HFF-Myc (cell line): Measurements from ENCODE around the gene GADL1.

Experiments
- DNase-seq: peaks from one replicate; pipeline ENCODE4 v3.0.0-alpha.2; 2011; ENCODE audit warnings: low read depth; ENCODE audit errors: extremely low read depth
- H3K4me3 ChIP-seq: replicated peaks from 2 replicates; pipeline ENCODE4 v1.5.1; 2011; ENCODE audit warnings: low read depth, mild to moderate bottlenecking, control low read depth, low read length
- TF ChIP-seq, protein P1 (sequence below): IDR thresholded peaks from 2 replicates; pipeline ENCODE4 v1.5.1; 2012; ENCODE audit warnings: mild to moderate bottlenecking, low read depth, low read length, control low read depth; ENCODE audit errors: missing control alignments

Gene GADL1

DNA sequence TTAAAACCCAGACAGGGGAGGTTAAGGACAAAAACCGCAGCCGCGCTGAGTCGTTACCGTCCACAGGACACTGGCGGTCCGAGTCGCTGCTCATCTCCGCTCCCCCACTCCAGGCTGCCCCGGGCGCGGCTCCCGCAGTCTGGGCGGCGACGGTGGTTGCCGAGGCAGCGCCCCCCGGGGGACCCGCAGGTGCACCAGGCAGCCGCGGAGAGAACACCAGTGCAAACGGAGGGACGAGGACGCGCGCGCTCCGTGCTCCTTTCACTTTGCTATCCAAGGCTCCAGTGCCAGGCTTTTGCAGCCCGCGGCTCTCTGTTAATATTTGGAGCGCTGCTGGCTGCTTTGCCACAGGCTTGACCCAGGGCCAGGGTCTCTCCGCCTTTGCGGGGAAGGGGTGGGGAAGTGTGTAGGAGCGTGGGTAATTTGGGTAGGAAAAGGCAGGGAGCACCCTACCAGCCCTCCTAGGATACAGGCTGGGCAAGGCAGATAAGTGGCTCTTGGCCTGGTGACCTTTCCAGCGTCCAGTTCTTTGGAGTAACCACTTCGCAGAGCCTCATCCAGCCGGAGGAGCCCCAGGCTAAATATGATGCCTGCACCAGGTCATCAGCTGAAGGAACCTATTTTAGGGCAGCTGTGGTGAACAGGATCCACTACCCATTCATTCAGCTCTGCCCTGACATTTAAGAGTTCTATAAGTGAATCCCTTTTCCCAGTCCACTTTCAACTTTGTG is at the start of gene GADL1:
Gene GADL1, minus strand, starts transcription at position 141 of the 731 bp plus-strand sequence. Its CDS starts 47 bp downstream, at position 94.
- peak within 1 kb of the TSS; percentile 44 for H3K4me3 ChIP-seq
- no peak for DNase-seq
- TF ChIP-seq, protein P1, sequence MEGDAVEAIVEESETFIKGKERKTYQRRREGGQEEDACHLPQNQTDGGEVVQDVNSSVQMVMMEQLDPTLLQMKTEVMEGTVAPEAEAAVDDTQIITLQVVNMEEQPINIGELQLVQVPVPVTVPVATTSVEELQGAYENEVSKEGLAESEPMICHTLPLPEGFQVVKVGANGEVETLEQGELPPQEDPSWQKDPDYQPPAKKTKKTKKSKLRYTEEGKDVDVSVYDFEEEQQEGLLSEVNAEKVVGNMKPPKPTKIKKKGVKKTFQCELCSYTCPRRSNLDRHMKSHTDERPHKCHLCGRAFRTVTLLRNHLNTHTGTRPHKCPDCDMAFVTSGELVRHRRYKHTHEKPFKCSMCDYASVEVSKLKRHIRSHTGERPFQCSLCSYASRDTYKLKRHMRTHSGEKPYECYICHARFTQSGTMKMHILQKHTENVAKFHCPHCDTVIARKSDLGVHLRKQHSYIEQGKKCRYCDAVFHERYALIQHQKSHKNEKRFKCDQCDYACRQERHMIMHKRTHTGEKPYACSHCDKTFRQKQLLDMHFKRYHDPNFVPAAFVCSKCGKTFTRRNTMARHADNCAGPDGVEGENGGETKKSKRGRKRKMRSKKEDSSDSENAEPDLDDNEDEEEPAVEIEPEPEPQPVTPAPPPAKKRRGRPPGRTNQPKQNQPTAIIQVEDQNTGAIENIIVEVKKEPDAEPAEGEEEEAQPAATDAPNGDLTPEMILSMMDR, result no peak

DNA sequence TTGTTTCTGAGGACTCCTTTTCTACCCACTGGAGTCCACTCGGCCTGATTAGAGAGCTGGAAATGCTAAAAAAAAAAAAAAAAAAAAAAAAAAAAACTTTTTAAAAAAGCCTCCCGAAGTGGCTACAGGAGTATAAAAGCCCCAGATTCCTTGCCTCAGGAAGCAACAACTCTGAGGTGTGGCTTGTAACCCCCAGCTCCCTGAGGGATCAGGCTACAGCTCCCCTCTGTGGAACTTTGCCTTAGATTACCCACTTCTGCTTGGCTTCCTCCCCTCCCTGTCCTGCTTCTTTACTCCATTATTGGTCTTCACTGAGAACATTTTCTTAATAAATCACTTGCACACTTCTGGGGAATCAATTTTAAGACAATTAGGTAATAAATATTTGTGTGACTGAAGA is 49.7 kb upstream of the GADL1 start:
- DNase-seq, result no peak
- TF ChIP-seq, protein P1, result no peak
- H3K4me3 ChIP-seq, result no peak overlapping the region

GRCh38 chr3:30943206-30943605 is 48.7 kb upstream of the GADL1 start:
- no peak overlapping the region for H3K4me3 ChIP-seq
- TF ChIP-seq, protein P1, result no peak
- no peak for DNase-seq

GRCh38 chr3:30941342-30941741 is 46.9 kb upstream of the GADL1 start:
- TF ChIP-seq, protein P1, result no peak
- H3K4me3 ChIP-seq, result no peak overlapping the region
- DNase-seq, result no peak

GRCh38 chr3:30940740-30941139 is 46.3 kb upstream of the GADL1 start:
- TF ChIP-seq, protein P1, result no peak
- DNase-seq, result no peak
- no peak overlapping the region for H3K4me3 ChIP-seq

- DNase-seq, result peak; percentile 30
- TF ChIP-seq, protein P1, result peak; percentile 50
- no peak overlapping the region for H3K4me3 ChIP-seq
These were observed 39.7 kb upstream of the GADL1 start for GRCh38 chr3:30934208-30934550.
